Fibroblast of pulmonary artery (primary cell): ENCODE data around the gene CCL4L2.
"Not testable (repeated sequence)": the region's sequence is repeated elsewhere in the genome, so short reads cannot be mapped to it uniquely, and the experiment has no call there.

Experiments
- DNase-seq: peaks from one replicate; pipeline ENCODE4 v3.0.0-alpha.2; 2010; ENCODE audit warnings: low read depth
- H3K4me3 ChIP-seq: replicated peaks from 2 replicates; pipeline ENCODE4 v1.5.1; 2011; ENCODE audit warnings: low read depth, mild to moderate bottlenecking, control low read depth, low read length, moderate library complexity

The CCL4L2 gene

GRCh38 chr17:36229644-36230043, 18.8 kb downstream of the CCL4L2 start:
- DNase-seq, H3K4me3 ChIP-seq: not testable (repeated sequence)

GRCh38 chr17:36242046-36242445, 31.2 kb downstream of the CCL4L2 start:
- not testable (repeated sequence) for H3K4me3 ChIP-seq, DNase-seq
